Peyer's patch (tissue), 4 donors: ENCODE measurements around the gene PALD1.

Experiments
- CTCF ChIP-seq, 6 experiments: fragments of 450-650 bp in 4 of 6; fragments of 200-600 bp in 2 of 6; sonication (generic) in 1 of 6; IDR thresholded peaks; one replicate each; pipeline ENCODE4 v1.5.1; 2017 to 2019; ENCODE audit warnings: antibody characterized with exemption in 6 of 6, mild to moderate bottlenecking in 3 of 6, moderate library complexity in 1 of 6
- POLR2A ChIP-seq, 2 donors: fragments of 450-650 bp; IDR thresholded peaks; one replicate each; pipeline ENCODE4 v1.5.1; 2017; ENCODE audit warnings: antibody characterized with exemption in 2 of 2, mild to moderate bottlenecking in 2 of 2, moderate library complexity in 2 of 2

GRCh38 chr10:70535001-70535400 is 56.4 kb downstream of the PALD1 start:
- TF ChIP-seq POLR2A (IDR thresholded peaks at IDR 0.05) (no peak), CTCF (IDR thresholded peaks at IDR 0.05) (no peak)
